HG02840 (cell line): ENCODE results near the gene FMO1.
"Not testable (repeated sequence)": the region's sequence is repeated elsewhere in the genome, so short reads cannot be mapped to it uniquely, and the experiment has no call there.

Experiments
- ATAC-seq: cut with Tn5 transposase; IDR thresholded peaks from one replicate; pipeline ENCODE4 v1.9.1; 2021; ENCODE audit warnings: mild to moderate bottlenecking, moderate library complexity, moderate number of reproducible peaks; ENCODE audit not compliant: unreplicated experiment, low FRiP score

The FMO1 gene, protein sequence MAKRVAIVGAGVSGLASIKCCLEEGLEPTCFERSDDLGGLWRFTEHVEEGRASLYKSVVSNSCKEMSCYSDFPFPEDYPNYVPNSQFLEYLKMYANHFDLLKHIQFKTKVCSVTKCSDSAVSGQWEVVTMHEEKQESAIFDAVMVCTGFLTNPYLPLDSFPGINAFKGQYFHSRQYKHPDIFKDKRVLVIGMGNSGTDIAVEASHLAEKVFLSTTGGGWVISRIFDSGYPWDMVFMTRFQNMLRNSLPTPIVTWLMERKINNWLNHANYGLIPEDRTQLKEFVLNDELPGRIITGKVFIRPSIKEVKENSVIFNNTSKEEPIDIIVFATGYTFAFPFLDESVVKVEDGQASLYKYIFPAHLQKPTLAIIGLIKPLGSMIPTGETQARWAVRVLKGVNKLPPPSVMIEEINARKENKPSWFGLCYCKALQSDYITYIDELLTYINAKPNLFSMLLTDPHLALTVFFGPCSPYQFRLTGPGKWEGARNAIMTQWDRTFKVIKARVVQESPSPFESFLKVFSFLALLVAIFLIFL

DNA sequence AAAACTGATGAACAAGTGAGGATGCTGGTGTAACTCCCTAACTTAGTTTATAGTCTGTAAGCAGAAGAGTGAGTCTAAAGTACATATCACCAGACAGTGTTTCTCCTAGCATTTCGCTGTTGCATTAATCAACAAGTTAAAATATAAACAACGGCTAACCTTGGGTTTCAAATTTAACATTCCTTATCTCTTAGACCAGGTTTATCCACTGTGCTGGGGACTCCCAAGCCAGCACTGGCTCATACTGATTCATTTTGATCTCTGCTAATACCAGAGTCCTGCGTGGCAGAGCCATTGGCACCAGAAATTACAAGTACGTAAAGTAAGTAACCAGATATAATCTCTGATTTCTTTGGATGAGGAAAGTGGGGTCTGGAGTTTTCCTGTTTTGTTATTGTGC is at the start of gene FMO1:
TSS of gene FMO1 (plus strand) at position 193 of the 400 bp plus-strand sequence. CDS start 9,594 bp downstream, outside the sequence.
- ATAC-seq, result no peak

DNA sequence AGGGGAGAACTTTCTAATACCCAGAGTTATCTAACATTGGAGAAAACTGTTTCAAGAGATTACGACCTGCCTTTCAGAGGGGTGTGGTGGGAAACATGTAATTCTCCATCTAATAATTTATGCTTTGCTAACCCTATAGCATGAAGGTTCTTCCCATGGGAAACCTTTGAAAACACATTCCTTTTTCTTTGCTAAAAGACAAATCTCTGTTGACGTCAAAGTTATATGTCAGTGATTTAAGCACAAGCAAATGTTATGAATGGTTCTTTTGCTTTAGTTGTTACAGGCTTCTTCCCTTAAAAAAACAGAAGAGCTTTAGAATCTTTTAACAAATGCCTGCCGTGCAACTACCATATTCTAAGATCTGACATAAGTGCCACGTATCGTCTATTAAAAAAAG is 44.0 kb upstream of the FMO1 start:
- ATAC-seq, result no peak

DNA sequence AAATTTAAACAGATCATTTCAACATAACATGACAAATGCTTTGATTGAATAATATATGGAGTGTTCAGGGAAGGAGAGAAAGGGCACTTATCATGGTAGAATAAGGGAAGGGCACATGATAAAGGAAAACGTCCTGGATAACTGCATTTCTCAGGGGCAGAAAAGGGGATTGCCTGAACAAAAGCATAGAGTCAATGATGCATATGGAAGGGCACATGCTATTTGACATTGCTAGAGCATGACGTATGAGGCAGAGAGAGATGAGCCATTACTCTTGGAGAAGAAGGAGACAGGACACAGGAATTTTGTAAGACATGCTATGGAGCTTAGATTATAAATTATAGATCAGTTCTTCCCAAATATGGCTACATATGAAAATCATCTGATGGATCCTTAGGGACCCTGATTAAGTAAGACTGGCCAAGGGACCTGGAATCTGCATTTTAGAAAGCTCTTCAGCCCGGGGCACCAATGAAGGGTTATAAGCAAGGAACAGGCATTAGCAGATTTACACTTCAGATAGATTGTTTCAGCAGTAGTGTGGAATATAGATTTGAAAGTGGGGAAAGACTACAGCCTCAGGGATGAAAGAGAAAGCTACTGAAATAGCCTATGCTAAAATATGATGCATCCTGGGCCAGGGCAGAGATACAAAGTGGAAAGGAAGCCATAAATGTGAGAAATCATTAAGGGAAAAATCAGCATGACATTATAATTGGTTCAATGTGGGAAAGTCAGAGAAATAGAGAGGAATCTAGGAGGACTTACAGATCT is 41.9 kb upstream of the FMO1 start:
- no peak for ATAC-seq

DNA sequence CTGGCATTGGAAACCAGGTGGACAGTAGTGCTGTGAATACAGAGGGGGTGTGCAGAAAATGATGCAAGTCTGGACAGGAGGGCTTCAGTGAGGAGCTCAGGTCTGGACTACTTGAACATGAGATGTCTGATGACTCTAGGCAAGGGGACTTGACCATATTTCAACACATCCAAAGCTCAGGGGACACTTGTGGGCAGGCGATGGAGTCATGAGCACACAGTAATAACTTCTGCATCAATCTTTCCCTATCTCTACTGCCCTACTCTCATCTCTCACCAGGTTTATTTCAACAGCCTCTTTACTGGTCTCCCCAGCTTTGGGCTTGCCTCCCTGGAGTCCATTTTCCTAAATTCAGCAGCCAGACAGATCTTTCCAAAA is 41.3 kb upstream of the FMO1 start:
- no peak for ATAC-seq

DNA sequence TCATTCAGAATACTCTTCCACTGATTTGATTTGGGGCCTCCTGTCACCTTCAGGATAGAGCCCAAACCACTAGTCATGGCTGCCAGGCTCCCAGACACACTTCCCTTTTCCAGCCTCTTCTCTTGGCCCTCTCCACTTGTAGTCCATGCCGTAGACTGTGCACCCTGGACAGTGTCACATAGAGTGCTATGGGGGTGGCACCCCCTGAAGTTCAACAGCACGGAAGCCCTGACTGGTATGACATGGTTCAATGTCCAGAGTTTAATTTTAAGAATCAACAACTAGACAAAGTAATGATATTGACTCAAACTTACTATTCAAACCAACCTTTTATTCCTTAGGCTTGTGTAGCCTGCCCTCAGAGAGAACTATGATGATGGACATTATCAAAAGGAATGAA is 40.9 kb upstream of the FMO1 start:
- ATAC-seq, result no peak

DNA sequence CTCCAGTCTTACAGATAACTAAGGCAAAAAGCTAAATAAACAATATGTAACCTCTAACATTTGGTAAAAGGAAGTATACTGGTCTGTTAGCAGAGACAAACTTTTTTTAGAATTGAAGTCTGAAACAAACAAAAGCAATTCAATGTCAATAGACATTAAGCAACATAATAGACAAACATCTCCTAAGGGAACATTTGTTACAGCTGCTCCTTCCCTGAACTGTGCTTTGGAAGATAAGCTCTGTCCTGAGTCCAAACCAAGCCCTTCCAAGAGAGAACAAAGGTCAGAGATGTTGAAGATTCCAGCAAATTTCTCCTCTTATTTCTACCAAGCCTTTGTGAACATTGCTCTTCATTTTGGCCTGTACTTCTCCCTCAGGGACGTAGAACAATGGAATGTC is 37.9 kb upstream of the FMO1 start:
- no peak for ATAC-seq

DNA sequence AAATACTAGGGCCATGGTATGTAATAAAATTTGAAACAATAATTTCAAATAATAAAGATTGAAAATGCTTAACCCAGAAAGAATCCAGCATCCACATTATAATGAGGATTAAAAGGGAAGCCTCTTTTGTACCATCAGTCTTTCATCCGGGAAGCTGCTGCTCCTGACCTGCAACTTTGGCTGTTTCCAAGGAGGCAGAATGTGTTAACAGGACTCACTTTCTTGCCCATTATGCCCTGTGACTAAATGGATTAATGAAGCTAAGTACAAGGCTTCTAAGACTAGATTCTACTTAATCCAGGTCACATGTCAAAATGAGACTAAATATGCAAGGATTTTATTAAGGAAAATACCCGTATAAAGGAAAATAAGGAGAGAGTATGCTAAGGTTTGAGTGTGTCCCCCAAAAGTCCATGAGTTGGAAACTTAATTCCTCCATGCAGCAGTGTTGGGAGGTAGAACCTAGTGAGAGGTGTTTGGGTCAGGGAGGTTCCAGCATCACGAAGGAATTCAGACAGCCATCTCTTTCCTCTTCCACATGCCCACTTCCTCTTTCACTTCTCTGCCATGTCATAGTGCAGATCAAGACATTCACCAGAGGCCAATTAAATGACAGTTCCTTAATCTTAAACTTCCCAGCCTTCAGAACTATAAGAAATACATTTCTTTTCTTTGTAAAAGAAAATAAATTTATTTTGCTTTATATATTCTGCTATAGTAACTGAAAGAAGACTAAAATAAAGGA is 35.5 kb upstream of the FMO1 start:
- no peak for ATAC-seq

DNA sequence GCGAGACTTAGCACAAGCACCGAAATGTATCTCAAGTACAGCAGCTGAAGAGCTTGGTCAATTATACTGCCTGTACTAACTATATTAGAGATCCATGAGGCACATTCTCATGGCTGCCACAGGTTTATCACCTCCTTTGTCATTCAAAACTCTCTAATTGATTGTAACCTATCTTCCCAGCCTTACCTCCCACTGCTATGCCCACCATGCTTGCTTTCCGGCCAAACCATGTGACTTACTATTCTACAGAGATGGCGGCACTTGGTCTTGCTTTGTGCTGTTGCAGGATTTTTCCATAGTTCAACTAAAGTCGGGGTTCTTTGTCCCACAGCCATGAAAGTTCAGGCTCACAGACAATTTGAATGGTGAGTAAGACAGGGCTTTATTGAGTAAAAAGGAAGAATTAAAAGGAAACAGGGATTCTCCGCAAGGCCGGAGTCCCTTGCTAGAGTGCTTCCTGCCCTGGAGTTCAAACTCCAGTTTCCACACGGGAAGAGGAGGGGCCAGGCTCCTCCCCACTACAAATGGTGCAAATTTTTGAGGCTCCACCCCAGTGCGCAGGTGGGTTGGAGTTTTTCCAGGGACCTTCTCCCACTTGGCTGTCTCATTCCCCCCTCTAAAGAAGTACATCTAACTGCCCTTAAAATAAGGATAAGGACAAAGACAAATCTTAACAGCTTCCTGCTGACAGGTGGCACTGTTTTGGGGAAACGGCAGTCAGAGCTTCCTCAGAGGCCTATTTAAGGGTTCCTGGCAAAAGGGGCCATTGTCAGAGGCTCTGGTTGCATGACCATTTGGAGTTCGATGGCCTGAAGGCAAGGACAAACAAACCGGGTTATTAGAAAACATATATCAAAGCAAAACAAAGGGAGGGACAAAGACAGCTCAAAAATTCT is 34.5 kb upstream of the FMO1 start:
- no peak for ATAC-seq

DNA sequence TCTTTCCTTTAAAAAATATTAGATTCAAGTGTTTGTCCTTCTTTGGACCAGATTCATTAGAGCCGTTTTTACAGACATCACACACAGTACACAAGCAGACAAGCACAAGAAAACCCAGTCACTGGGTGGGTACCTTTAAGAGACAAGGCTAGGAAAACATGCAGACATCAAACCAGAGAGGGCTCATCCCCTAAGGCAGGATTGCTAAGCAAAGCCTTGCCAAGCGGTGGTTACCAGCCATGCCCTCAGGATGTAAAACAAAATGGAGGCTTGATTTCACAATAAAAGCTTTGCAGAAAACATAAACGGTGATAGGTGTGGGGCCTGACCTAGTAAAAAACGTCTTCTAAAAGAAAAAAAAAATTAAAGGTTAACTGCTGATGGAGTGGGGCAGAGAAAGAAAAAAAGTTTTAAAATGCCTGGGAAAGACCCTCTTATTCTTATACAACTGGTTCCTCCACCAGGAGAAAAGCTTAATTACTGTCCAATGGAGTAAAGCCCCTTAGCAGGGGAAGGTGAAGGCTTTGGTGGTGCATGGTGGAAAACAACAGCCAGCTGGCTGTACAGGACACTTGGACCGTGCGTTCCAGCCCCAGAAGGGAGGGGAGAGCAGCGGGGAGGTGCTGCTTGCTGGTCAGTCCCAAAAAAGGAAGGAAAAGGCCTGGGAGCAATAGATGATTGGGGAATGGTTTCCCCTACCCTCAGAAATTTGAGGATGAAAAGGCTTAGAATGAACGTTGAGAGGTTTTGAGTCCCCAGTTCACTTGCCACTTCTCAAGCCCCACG is 30.4 kb upstream of the FMO1 start:
- no peak for ATAC-seq

DNA sequence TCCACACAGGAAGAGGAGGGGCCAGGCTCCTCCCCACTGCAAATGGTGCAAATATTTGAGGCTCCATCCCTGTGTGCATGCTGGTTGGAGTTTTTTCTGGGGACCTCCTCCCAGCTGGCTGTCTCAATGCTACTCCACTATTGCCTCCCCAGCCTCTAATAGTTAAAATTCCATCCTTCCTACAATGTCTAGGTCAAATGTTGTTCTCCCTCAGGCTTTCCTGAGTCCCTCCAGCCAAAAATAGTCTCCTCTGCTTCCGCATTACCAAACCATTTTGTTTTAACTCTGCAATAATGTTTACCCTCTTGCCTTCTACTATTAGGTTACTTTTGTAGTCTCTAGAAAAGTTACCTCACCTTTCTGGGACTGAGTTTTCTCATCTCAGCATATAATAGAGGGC is 29.6 kb upstream of the FMO1 start:
- ATAC-seq, result no peak

DNA sequence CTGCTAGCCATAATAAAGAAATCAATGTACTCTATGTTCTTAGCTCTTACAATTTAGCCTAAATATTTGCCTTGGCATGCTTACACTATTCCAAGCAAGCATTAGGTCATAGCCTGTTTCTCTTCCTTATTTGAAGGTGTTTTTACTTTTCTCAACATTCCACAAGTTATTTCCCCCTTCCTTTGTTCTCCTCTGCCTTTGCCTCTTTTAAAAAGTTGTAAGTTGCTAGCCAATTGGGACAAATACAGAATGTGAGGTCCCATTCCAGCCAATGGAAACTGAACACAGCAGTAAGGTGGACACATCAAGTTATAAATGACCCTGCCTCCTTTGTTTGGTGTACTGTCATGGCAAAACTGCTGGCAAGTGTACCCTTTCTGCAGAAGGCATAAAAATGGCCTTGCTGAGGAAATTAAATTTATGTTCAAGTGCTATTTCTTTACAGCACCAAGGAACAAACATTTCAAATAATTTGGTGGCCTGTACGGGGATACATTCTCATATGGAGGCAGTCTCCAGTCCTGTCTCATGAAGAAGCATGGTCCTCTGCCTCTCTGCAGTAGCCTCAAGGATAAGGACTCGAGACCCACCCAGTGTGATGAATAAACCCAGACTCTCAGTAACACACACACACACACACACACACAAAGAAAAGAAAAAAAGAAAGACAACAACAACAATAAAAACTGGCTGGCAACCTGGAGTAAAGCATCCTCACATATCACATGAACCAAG is 28.8 kb upstream of the FMO1 start:
- no peak for ATAC-seq

DNA sequence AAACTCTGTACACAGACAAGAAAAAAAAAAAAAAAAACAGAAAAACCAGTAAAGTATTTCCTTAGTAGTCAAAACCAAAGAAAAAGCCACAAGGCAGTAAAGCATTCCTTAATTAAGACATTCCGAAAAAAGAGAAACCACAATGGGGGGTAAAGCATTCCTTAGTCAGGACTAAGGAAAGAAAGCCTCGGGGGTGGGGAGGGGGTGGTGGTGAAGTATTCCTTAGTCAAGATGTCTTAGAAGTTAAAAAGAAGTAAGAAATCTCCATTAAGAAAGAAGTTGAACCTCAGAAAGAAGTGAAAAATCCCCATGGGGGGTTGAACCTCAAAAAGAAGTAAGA is 28.2 kb upstream of the FMO1 start:
- no peak for ATAC-seq

DNA sequence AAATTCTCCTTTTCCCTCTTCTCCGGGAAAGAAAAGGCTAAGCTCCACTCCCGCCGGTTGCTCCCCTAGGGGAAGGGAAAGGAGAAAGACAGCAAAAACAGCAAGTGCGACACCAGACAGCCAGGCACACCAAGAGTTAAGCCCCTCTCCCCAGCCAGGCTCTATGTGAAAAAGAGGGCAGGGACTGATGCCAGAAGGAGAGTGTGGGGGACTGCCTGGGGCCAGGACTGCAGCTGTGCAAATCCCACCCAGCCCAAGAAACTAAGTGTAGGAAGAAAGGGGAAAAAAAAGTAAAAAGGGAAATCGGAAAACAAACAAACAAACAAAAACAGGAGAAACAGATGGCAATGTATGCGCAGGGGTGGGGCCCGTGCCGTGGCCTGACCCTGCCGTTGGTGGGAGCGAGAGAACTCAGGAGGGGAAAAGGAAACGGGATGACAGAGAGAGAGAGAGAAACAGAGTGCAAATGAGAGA is 27.7 kb upstream of the FMO1 start:
- no peak for ATAC-seq

DNA sequence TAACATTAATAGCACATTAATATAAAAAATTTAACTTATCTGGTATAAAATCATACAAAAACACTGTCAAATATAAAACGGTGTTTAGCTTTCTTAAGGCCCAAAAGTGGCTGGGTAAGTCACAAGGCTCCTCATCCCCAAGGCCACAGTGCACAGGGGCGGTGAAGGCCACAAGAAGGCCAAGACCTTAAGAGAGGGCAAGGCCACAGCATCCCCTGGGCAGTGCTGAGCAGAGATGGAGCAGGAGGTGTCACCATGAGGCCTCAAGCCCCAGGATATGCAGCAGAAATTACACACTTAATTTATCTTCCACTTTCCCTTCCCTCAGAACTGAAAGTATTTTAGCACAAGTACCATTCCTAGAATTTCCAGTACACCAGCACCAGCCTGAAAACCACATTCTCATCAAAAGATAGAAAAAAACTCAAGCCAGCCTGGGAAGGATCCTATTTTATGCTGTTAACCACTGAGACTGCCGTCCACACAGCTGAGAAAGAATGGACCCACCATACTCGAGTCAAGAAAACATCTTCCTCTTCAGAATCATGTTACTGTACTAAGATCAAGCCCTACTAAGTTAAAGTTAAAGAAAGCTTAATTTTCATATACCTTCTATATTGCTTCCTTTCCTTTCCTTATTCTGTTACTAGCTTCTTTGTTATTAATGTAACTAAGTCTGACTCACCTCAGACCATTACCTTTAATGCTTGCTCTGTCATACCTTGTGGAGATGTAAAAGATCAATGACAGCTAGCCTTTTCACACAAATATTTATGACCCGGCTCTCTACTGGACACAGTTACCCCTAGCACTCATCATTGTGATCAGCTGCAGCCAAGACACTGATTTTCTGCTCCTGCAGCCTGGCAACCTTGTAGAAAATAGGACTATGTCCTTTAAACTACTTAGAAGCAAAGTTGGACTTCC is 26.4 kb upstream of the FMO1 start:
- no peak for ATAC-seq

DNA sequence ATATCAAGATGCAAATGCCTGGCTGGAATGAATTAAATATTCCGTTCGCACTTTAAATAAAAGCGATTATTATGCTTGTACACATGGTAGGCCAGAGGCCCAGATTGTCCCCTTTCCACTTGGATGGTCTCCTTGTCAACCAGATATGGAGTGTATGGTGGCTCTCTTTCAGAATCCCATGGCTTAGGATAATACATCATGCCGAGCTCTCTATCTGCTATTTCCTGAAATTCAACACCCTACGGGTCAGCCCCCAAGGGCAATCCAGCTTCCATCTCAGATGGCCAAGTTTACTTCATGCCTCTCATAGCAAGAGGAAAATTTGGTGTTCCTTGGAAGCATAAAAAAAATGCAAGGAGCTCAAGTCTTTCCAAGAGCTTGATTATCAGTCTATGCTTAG is 25.4 kb upstream of the FMO1 start:
- ATAC-seq, result no peak

DNA sequence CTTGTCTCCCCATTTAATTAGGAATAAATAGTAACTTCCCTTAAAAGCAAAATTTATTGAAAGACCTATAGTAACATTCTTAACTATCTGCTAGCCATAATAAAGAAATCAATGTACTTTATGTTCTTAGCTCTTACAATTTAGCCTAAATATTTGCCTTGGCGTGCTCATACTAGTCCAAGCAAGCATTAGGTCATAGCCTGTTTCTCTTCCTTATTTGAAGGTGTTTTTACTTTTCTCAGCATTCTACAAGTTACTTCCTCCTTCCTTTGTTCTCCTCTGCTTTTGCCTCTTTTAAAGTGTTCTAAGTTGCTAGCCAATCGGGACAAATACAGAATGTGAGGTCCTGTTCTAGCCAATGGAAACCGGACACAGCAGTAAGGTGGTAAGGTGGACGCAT is 24.0 kb upstream of the FMO1 start:
- ATAC-seq, result not testable (repeated sequence)

DNA sequence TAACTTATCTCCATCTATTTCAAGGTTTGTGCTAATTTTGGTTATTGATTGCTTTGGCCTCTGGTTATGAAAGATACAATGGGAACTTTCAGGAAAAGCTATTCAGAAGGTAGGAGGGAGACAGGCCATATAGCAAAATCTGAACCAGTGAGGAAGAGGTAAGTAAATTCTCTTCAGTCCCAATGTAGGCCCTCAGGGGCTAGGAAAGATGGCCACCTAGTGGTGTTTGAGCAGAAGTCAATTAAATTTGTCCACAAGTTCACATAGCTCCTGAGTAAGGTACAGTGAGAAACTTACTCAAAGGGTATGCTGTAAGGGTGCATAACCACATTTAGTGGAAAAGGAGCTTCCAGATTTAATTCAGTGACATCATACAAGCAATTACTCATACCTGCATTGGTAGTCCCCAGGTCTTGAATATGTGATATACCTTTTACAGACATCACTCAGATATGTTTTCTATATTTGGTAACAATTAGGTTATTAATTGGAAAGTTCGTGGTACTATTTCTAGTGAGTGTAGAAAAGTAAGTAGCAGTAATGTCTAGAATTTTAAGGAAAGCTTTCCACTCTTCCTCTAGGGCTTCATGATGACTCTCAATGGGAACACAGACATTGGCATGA is 21.4 kb upstream of the FMO1 start:
- ATAC-seq, result no peak
